ENCODE measurements around the gene CDKL1.
"Not testable (repeated sequence)": the region's sequence is repeated elsewhere in the genome, so short reads cannot be mapped to it uniquely, and the experiment has no call there.

CDKL1 gene

GRCh38 chr14:50356283-50356682 lies 40.4 kb downstream of the CDKL1 start:
- not testable (repeated sequence) for DNase-seq

DNA sequence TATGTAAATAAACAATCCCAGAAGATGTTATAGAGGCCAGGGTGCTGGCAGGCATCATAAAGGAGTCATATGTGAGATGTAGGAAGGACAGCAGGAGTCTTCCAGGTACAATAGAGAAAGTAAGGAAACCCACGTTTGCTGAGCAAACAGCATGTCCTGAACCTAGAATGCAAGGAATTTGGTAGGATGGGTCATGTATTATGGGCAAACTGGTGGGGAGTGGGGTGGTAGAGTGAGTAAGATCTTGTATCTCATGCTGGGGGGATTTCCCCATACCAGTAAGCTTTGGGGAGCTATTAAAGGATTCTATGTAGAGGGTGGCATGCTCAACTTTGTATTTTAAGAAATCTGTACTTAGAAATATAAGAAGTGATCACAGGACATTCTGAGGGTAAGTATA lies 41.0 kb downstream of the CDKL1 start:
- DNase-seq, result no peak

- DNase-seq, result no peak
Observed at GRCh38 chr14:50354527-50354926, 42.2 kb downstream of the CDKL1 start.

- DNase-seq, result no peak
Observed at GRCh38 chr14:50353126-50353525, 43.6 kb downstream of the CDKL1 start.

DNA sequence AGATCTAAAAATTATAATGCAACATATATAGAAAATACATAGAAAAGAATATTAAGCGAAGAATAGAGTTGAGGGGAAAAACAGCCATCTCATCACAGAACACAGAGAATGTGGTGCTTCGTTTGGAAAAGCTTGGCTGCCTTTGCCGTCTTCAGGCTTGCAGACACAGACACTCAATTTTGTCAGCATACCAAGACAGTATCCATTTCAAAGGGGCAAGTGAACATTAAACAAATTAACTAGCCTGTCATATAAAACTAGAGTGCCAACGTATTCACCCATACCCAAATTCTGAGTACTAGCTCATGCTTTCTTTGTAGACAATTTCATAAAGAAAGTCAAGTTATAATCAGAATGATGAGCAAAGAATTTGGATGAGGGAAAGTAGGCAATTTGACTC lies 44.1 kb downstream of the CDKL1 start:
- DNase-seq, result no peak

GRCh38 chr14:50350975-50351374 lies 45.7 kb downstream of the CDKL1 start:
- no peak for DNase-seq

DNA sequence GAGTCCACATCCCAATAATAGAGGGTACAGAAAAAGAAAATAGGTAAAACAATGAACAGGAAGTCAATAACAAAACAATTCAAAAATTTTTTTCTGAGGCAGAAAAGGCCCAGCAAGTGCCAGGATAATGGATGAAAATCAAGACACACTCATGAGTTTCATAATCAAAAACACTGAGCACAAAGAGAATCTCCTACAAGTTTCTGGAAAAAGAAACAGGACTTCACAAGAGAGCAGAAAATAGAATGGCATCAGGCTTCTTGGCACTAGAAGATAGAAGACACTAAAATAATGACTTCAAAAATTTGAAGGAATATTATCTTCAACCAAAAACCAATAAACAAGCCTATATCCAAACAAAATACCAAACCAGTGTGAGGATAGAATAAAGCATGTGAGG lies 47.7 kb downstream of the CDKL1 start:
- DNase-seq, result no peak

DNA sequence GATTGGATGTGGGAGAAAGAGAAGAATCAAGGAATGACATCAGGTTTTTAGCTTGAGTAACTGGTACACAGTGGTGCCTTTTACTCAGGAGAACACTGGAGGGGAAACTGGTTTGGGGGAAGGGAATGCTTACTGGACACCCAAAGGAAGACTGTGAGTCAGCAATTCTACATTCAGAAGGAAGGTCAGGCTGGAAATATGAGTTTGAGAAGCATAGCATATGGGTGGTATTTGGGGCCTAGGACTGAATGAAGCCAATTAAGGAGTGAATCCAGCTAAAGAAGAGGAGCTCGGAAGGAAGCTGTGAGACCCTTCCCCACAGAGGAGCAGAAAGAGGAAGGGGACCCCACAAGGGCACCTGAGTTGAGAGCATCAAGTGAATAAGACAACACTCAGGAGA lies 49.2 kb downstream of the CDKL1 start:
- DNase-seq, result no peak

GRCh38 chr14:50345846-50346422 lies 50.7 kb downstream of the CDKL1 start:
- no peak for DNase-seq

DNA sequence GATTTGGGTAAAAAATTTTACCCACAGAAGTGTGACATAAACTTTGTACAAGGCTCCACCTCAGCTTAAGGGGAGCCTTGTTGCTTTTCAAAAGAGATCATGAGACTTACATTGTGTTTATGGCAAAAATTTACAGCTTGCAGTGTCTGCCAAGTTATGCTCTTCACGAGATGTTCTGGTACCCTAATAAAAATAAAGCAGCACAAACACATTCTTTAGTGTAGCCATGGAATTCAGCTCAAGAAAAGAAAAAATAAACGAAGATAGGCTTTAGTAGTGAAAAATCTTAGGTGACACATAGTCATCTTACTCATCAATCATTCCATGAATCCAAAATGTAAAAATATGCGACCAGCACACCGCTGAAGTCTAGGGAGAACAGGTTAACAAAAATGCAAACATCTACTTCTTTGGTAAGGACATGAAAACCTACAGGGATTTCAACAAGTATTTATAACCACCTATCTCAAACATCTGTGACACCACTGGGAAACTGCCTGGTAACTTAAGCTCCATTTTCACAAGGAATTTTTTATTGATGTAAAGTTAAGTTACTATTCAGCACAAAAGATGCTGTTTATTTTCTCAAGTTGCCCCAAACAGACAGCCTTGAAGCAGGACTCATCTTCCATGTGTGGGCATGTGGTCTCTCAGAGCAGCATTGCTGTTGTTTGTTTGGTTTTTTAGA lies 51.7 kb downstream of the CDKL1 start:
- no peak for DNase-seq

GRCh38 chr14:50344116-50344775 lies 52.4 kb downstream of the CDKL1 start:
- no peak for DNase-seq

DNA sequence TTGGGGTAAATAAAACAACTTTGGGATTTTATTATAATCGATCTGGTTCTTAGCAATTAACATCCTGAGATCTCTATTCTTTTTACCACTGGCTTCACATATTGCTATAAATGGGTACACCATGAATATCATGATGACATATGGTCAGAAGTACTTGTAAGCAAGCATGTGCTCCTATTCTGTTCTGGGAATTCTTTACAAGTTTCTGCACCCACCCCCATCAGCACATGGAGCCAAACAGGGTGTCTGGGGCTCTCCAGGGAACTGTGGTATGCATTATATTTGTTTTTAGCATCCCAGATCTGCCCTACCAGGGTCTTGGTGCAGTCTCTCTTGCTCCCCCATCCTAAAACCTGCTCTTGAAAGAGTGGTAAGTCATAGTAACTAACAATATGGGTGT lies 53.2 kb downstream of the CDKL1 start:
- no peak for DNase-seq

- DNase-seq, result peak; percentile 50
Observed at GRCh38 chr14:50342221-50343078, 54.2 kb downstream of the CDKL1 start.

DNA sequence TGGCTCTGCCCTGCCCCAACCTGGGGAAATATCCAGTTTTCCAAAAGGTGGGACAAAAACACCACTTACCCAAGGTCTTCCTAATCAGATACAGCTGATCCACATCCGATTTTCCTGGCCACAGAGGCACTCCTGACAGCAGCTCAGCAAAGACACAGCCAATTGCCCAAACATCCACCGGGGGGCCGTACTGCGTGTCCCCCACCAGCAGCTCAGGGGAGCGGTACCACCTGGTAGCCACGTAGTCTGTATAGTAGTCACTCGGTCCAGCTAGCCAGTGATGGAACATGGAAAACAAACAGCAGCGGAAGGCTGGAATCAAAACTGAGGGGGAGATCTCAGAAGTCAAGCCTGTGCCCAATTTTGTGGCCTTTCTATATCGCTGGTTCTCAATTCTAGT lies 55.7 kb downstream of the CDKL1 start:
- DNase-seq, result no peak

GRCh38 chr14:50340045-50340444 lies 56.6 kb downstream of the CDKL1 start:
- no peak for DNase-seq

- no peak for DNase-seq
Observed at GRCh38 chr14:50339178-50339804, 57.4 kb downstream of the CDKL1 start.

DNA sequence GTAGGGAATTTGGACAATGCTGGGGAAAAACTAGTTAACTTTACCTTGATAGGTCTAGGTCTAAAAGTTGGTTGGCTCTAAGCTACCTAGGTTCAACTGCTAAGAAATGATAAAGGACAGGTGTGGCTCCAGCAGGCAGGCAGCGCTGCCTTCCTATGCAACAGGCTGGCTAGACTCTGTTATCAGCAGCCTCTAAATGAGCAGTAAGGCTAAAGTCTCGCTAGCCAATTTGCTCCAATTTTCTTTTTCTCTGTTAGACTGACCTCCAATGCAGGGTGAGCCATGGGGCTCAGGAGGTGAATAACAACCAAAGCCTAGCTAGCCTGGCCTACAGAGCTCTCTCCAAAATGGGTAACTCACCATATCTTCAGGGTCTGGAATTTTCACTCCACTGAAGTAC lies 58.1 kb downstream of the CDKL1 start:
- no peak for DNase-seq

DNA sequence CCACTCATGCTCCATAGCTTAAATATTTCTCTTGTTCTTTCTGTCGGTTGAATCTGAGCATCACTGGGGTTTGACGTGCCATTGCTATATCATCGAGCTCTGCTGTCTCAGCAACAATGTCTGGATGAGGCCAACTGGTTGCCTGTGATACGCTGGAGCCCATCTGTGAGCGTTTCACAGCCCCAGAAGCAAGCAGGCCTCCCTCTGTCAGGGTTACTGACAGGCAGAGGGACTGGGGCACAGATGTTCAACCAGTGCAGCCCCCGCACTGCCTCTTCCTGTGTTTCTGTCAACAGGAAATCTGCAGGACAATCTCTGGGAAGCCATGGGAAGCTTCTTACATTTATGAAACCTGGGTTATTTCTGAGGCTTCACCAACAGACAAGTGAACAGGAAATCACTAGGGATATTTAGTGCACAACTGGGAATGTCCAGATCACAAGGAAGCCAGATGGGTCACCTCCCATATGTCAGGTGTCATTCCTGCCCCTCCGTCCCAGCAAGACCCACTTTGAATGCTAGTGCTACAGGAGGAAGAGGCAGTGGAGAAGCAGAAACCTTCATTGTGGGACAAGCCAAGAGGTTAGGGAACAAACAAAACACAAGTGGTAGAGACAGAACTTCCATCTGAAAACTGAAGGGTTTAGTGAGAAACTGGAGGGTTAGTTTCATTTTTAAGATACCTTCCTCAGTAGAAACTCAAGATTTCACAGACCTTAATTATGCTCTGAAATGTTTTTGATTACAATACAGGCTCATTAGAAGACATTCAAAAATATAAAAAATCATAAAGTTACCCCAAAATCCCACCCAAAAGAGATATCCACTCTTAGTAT lies 60.5 kb downstream of the CDKL1 start:
- DNase-seq, result no peak

DNA sequence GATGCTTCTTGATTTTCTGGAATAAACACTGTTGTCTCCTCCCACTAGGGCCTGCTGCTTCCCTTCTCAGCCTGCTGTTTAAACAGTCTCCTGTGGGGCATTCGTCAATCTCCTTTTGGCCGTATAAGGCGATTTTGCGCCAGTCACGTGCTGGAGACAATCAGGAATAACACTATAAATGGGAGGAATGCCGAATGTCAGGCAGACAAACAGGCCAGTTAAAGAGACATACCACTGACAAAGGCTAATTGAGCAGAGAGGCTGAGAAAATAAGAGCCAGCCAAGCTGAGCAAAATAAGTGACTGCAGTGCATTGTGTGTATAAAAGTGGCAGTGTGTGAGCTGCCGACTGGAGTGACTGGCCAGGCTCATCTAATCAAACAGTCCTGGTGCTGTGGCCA lies 61.3 kb downstream of the CDKL1 start:
- DNase-seq, result peak; percentile 56

DNA sequence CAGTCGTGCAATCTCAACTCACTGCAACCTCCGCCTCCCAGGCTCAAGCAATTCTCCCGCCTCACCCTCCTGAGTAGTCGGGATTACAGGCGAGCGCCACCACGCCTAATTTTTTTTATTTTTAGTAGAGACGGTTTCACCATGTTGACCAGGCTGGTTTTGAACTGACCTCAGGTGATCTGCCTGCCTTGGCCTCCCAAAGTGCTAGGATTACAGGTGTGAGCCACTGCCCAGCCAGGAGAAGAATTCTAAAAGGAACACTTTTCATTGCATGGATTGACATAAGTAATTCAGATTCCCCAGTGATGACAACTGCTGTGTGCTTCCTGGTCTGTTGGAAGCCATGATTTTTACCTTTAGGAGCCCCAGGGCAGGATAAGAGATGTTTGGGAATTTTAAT lies 62.5 kb downstream of the CDKL1 start:
- no peak for DNase-seq

DNA sequence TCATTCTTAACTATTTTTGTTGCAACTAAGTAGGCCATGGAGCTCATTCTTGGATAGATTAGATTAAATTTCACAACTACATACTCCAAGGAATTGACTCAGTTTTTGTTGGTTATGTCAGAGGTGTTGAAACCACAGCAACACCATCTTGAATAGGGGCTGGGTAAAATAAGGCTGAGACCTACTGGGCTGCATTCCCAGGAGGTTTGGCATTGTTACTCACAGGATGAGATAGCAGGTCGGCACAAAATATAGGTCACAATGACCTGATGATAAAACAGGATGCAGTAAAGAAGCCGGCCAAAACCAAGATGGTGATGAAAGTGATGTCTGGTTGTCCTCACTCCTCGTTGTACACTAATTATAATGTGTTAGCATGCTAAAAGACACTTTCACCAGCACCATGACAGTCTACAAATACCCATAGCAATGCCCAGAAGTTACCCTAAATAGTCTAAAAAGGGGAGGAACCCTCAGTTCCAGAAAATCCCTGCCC lies 63.6 kb downstream of the CDKL1 start:
- no peak for DNase-seq

GRCh38 chr14:50331596-50331995 lies 65.1 kb downstream of the CDKL1 start:
- no peak for DNase-seq
